Esophagus muscularis mucosa (tissue), 4 donors: Measurements from ENCODE around the gene PYDC1. TPM values are rescaled to one million over a fixed set of nuclear protein-coding genes. Genes with fewer than 3 reads are reported as not detected.
A peak's percentile ranks its signal among the peaks of the same experiment; 100 is the strongest.

Source experiments
- DNase-seq: peaks from one replicate; pipeline ENCODE4 v3.0.0-alpha.2; 2017; ENCODE audit errors: extremely low spot score
- H3K27ac ChIP-seq, 4 donors: fragments of 200-600 bp; sonication (generic); replicated peaks in 1 of 4; 1 replicate in 3 of 4; 2 replicates in 1 of 4; pipeline ENCODE4 v1.5.1; 2016 to 2019; ENCODE audit warnings: mild to moderate bottlenecking in 1 of 4
- H3K27me3 ChIP-seq, 4 donors: fragments of 200-600 bp; sonication (generic); one replicate each; pipeline versions ENCODE4 v1.5.1 to v1.6.0; 2016 to 2019
- H3K36me3 ChIP-seq, 4 donors: fragments of 200-600 bp; sonication (generic); one replicate each; pipeline ENCODE4 v1.5.1; 2016 to 2019
- H3K4me1 ChIP-seq, 4 donors: fragments of 200-600 bp; sonication (generic); one replicate each; pipeline ENCODE4 v1.5.1; 2016 to 2019
- H3K4me3 ChIP-seq, 4 donors: fragments of 200-600 bp; sonication (generic); 1 replicate in 2 of 4; 2 replicates in 2 of 4; pipeline ENCODE4 v1.5.1; 2016 to 2019; ENCODE audit warnings: mild to moderate bottlenecking in 4 of 4, moderate library complexity in 1 of 4
- H3K9me3 ChIP-seq, 4 donors: fragments of 200-600 bp; sonication (generic); 1 replicate in 3 of 4; 2 replicates in 1 of 4; pipeline ENCODE4 v1.5.1; 2016 to 2019
- CTCF ChIP-seq, 3 experiments: fragments of 200-600 bp in 2 of 3; fragments of 450-650 bp in 1 of 3; sonication (generic) in 2 of 3; IDR thresholded peaks; one replicate each; pipeline ENCODE4 v1.5.1; 2017 to 2019; ENCODE audit warnings: antibody characterized with exemption in 3 of 3, mild to moderate bottlenecking in 2 of 3, moderate library complexity in 1 of 3
- EP300 ChIP-seq: sonication (generic); formaldehyde crosslinking; IDR thresholded peaks from one replicate; pipeline ENCODE4 v1.6.1; 2017; ENCODE audit warnings: antibody characterized with exemption
- POLR2A ChIP-seq: fragments of 450-650 bp; IDR thresholded peaks from one replicate; pipeline ENCODE4 v1.6.1; 2017; ENCODE audit warnings: antibody characterized with exemption, moderate library complexity, mild to moderate bottlenecking, low read depth
- POLR2AphosphoS5 ChIP-seq, 2 donors: sonication (generic); formaldehyde crosslinking; IDR thresholded peaks; one replicate each; pipeline ENCODE4 v1.6.1; 2017; ENCODE audit warnings: antibody characterized with exemption in 2 of 2
- WGBS: methylation state at CpG from one replicate; pipeline ENCODE4 v1.1.5; 2018; 5-methylcytosine and 5-hydroxymethylcytosine counted together
- intact Hi-C: fragments of 100-400 bp; cut with DNase I; formaldehyde crosslinking; loops from one replicate; pipeline ENCODE4 v1.15.1; 2023
- total RNA-seq, 4 donors: library from RNA; depleted of rRNA; stranded (reverse); fragments of >200 nt; gene quantifications; one replicate each; pipeline versions ENCODE4 v1.1.0 to v1.2.1, GENCODE V29; 2016

PYDC1 gene
- total RNA-seq, 4 donors from 2014 or later, result not detected

DNA sequence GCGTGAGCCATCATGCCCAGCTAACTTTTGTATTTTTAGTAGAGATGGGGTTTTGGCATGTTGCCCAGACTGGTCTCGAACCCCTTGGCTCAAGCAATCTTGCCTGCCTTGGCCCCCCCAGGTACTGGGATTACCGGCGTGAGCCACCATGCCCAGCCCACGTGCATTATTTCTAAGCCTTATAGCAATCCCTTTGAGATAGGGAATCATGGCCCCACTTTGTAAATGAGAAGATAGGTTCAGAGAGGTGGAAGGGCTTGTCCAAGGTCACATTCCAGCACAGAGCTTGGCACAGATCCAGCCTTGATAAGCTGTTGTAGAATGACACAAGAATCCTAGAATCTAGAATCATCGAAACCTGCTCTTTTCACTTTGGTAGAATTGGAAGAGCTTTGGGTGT lies 10.2 kb downstream of the PYDC1 start:
- no peaks in the 10 kb centered on the region for H3K36me3 ChIP-seq
- no peak for DNase-seq
- no peaks in the 10 kb centered on the region for H3K9me3 ChIP-seq
- intact Hi-C loops, result no loop called here
- H3K27ac ChIP-seq, result no peak overlapping the region
- peaks cover 4 to 20% (median 19%) of the 10 kb centered on the region in 4 donors for H3K4me1 ChIP-seq
- peaks cover 0 to 35% (median 2%) of the 10 kb centered on the region in 4 donors for H3K27me3 ChIP-seq
- WGBS, result 64% methylated on average over 5 of the region's 6 CpGs
- TF ChIP-seq POLR2A, result no peak
- TF ChIP-seq CTCF (IDR thresholded peaks at IDR 0.05), result no peak
- no peak for TF ChIP-seq POLR2AphosphoS5 (IDR thresholded peaks at IDR 0.05)
- TF ChIP-seq EP300, result no peak
- no peak overlapping the region for H3K4me3 ChIP-seq

DNA sequence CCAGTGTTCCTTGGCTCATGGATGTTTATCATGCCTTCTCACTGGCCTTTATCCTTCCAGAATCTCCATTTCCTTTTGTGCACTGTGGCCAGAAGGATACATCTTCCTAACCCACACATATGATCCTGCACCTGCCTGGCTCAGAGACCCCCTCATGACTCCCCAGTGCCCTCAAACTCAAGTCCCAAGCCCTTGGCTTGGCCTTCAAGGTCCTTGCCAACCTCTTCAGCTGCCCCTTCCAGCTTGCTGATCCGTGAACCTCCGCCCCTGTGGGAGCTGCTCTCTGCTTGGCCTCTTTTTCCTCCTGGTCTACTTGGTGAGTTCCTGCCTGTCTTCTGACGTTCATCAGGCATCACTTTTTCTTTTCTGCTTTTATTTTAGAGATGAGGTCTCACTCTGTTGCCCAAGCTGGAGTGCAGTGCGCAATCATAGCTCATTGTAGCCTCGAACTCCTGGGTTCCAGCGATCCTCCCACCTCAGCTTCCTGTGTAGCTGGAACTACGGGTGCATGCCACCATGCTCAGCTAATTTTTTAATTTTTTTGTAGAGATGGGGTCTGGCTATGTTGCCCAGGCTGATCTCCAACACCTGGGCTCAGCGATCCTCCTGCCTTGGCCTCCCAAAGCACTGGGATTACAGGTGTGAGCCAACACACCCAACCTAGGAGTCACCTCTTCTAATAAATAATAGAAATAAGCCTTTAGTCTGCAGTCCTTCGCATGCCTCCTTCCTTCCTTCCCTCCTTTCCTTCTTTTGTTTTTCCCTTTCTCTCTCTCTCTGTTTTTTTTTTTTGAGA lies 11.9 kb downstream of the PYDC1 start:
- DNase-seq, result no peak
- intact Hi-C loops, result no loop called here
- WGBS, result 87% methylated on average over 9 of the region's 9 CpGs
- Histone ChIP-seq H3K27ac (no peak overlapping the region), H3K9me3 (no peaks in the 10 kb centered on the region), H3K27me3 (peaks cover 0 to 41% (median 3%) of the 10 kb centered on the region in 4 donors), H3K36me3 (peaks cover 0 to 2% (median 0%) of the 10 kb centered on the region in 4 donors), H3K4me3 (no peak overlapping the region), H3K4me1 (peaks cover 13 to 33% (median 30%) of the 10 kb centered on the region in 4 donors)
- TF ChIP-seq CTCF (IDR thresholded peaks at IDR 0.05) (no peak), POLR2AphosphoS5 (IDR thresholded peaks at IDR 0.05) (no peak), POLR2A (no peak), EP300 (no peak)

DNA sequence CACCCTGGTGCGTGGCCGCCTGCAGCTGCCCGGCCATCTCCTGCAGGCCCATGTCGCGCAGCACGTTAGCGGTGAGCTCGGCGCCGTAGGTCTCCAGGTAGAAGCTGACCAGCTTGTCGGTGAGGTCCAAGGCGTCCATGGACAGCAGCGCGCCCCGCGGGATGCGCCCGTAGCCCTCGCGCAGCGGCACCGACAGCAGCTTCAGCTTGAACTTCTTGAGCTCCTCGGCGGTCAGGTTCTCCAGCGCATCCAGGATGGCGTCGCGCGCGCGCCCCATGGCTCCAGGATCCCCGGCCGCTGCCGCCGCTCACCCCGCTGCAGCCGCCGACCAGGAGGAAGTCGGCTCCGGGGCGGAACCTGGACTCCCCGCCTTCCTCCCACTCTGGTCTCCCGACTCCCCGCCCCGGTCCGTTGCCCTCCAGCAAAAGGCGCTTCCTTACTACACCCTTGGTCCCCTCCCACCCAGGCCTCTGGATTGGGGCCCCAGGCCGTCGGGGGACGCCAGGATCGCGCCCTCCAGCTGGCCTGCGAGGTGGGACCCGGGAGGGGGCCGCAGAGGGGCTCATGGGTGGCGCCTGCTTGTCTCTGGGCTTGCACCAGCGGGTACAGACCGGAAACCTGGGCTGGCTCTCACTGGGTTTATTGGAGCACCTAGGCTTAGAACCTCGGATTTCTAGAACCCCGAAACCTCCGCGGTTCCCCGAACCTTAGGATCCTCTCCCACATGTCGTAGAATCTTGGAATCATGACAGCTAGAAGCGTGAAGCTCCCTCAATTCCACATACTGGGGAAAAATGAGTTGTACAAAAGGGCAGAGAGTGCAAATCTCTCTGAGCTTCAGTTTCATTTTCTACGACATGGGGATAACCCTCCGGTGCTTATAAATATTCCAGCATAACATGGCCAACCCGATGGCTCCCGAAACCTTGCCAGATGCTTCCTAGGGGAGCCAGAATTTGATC lies 14.2 kb downstream of the PYDC1 start, which contains the start of gene PYCARD:
TSS of gene PYCARD (minus strand) at position 347 of the 962 bp plus-strand sequence. CDS start at position 277, 70 bp downstream.
- H3K36me3 ChIP-seq, result peaks cover 0 to 21% (median 13%) of the 10 kb centered on the region in 4 donors
- H3K4me1 ChIP-seq, result peaks cover 13 to 33% (median 30%) of the 10 kb centered on the region in 4 donors
- WGBS, result 20% methylated on average over 22 of the region's 69 CpGs
- peak within 1 kb of the TSS; percentile 57 to 85 (median 67) for H3K4me3 ChIP-seq
- peaks cover 0 to 35% (median 3%) of the 10 kb centered on the region in 4 donors for H3K27me3 ChIP-seq
- H3K27ac ChIP-seq, result peak within 1 kb of the TSS; percentile 38 to 73 (median 70)
- no peak for TF ChIP-seq POLR2AphosphoS5 (IDR thresholded peaks at IDR 0.05)
- no peak for TF ChIP-seq POLR2A
- TF ChIP-seq EP300, result no peak
- no peak for TF ChIP-seq CTCF (IDR thresholded peaks at IDR 0.05)
- DNase-seq, result no peak
- H3K9me3 ChIP-seq, result no peaks in the 10 kb centered on the region
- intact Hi-C loops, result no loop called here

GRCh38 chr16:31201582-31202413 lies 15.1 kb downstream of the PYDC1 start:
- TF ChIP-seq POLR2AphosphoS5 (IDR thresholded peaks at IDR 0.05), result peak in 1 of 2 donors; percentile 15
- no peak for TF ChIP-seq EP300
- Histone ChIP-seq H3K27ac (peak overlapping the region; percentile 38 to 73 (median 70)), H3K4me1 (peaks cover 13 to 33% (median 30%) of the 10 kb centered on the region in 4 donors), H3K36me3 (peaks cover under 1 to 30% (median 20%) of the 10 kb centered on the region in 4 donors), H3K4me3 (peak overlapping the region; percentile 57 to 85 (median 67)), H3K9me3 (no peaks in the 10 kb centered on the region), H3K27me3 (peaks cover 0 to 26% (median 3%) of the 10 kb centered on the region in 4 donors)
- WGBS, result 10% methylated on average over 19 of the region's 35 CpGs
- no peak for DNase-seq
- intact Hi-C loops, result no loop called here
